Mesenchymal stem cell (in vitro differentiated cells and primary cell): ENCODE data around the gene ALDH1L2.

Experiments
- DNase-seq: peaks from one replicate; pipeline ENCODE4 v3.0.0-alpha.2; 2013
- H2AFZ ChIP-seq: one replicate; pipeline ENCODE4 v1.6.1; 2013; ENCODE audit warnings: low read depth, mild to moderate bottlenecking, control low read depth, inconsistent platforms, low read length, moderate library complexity
- H2AK5ac ChIP-seq: 2 replicates; pipeline ENCODE4 v1.6.1; 2013; ENCODE audit warnings: low read length, moderate library complexity, mild to moderate bottlenecking, inconsistent platforms; ENCODE audit not compliant: severe bottlenecking
- H2BK120ac ChIP-seq: one replicate; pipeline ENCODE4 v1.6.1; 2013; ENCODE audit warnings: low read depth, mild to moderate bottlenecking, inconsistent platforms, low read length, moderate library complexity
- H2BK12ac ChIP-seq, 2 experiments: one replicate each; pipeline ENCODE4 v1.6.1; 2013; ENCODE audit warnings: inconsistent platforms in 2 of 2, low read length in 2 of 2, mild to moderate bottlenecking in 2 of 2, moderate library complexity in 2 of 2, control low read depth in 1 of 2
- H2BK15ac ChIP-seq: one replicate; pipeline ENCODE4 v1.6.1; 2013; ENCODE audit warnings: mild to moderate bottlenecking, low read depth, inconsistent platforms; ENCODE audit not compliant: poor library complexity, severe bottlenecking
- H2BK5ac ChIP-seq: 2 replicates; pipeline ENCODE4 v1.6.1; 2013; ENCODE audit warnings: low read depth, mild to moderate bottlenecking, low read length, control low read depth, inconsistent platforms; ENCODE audit not compliant: poor library complexity, severe bottlenecking
- H3K14ac ChIP-seq, 2 experiments: one replicate each; pipeline ENCODE4 v1.6.1; 2013; ENCODE audit warnings: inconsistent platforms in 2 of 2, low read length in 2 of 2, control low read depth in 1 of 2, mild to moderate bottlenecking in 1 of 2, moderate library complexity in 1 of 2
- H3K18ac ChIP-seq, 2 experiments: one replicate each; pipeline ENCODE4 v1.6.1; 2013; ENCODE audit warnings: inconsistent platforms in 2 of 2, low read length in 2 of 2, control low read depth in 1 of 2, low read depth in 1 of 2, mild to moderate bottlenecking in 1 of 2
- H3K23ac ChIP-seq, 2 experiments: one replicate each; pipeline ENCODE4 v1.6.1; 2013; ENCODE audit warnings: inconsistent platforms in 2 of 2, low read length in 2 of 2, mild to moderate bottlenecking in 2 of 2, moderate library complexity in 2 of 2, control low read depth in 1 of 2
- H3K27ac ChIP-seq: 2 replicates; pipeline ENCODE4 v1.5.1; 2013; ENCODE audit warnings: mild to moderate bottlenecking, moderate library complexity, low read length, control low read depth, inconsistent platforms; ENCODE audit not compliant: poor library complexity, severe bottlenecking
- H3K27me3 ChIP-seq, 2 experiments: 2 replicates each; pipeline versions ENCODE4 v1.6.1 to v1.7.0; 2013; ENCODE audit warnings: low read length in 2 of 2, mild to moderate bottlenecking in 2 of 2, moderate library complexity in 2 of 2, control low read depth in 1 of 2, inconsistent platforms in 1 of 2; ENCODE audit not compliant: control insufficient read depth in 1 of 2, insufficient read depth in 1 of 2
- H3K36me3 ChIP-seq, 2 experiments: 2 replicates each; pipeline versions ENCODE4 v1.6.1 to v1.7.0; 2013; ENCODE audit warnings: low read length in 2 of 2, control low read depth in 1 of 2, inconsistent platforms in 1 of 2, low read depth in 1 of 2, mild to moderate bottlenecking in 1 of 2; ENCODE audit not compliant: insufficient read depth in 2 of 2, control insufficient read depth in 1 of 2
- H3K4ac ChIP-seq, 2 experiments: one replicate each; pipeline ENCODE4 v1.6.1; 2013; ENCODE audit warnings: inconsistent platforms in 2 of 2, low read length in 2 of 2, mild to moderate bottlenecking in 2 of 2, moderate library complexity in 2 of 2, control low read depth in 1 of 2, low read depth in 1 of 2
- H3K4me1 ChIP-seq: 2 replicates; pipeline ENCODE4 v1.6.1; 2013; ENCODE audit warnings: low read depth, low read length, control low read depth; ENCODE audit not compliant: control insufficient read depth, insufficient read depth
- H3K4me2 ChIP-seq: 2 replicates; pipeline ENCODE4 v1.6.1; 2013; ENCODE audit warnings: low read length, mild to moderate bottlenecking, inconsistent platforms; ENCODE audit not compliant: poor library complexity, severe bottlenecking
- H3K4me3 ChIP-seq, 2 experiments: 2 replicates each; pipeline versions ENCODE4 v1.5.1 to v1.7.0; 2013; ENCODE audit warnings: low read length in 2 of 2, mild to moderate bottlenecking in 2 of 2, control low read depth in 1 of 2, low read depth in 1 of 2; ENCODE audit not compliant: insufficient read depth in 1 of 2
- H3K79me1 ChIP-seq: replicated peaks from 2 replicates; pipeline ENCODE4 v1.6.1; 2013; ENCODE audit warnings: mild to moderate bottlenecking, control low read depth, low read length, inconsistent platforms; ENCODE audit not compliant: poor library complexity, severe bottlenecking
- H3K9ac ChIP-seq: 2 replicates; pipeline ENCODE4 v1.7.0; 2013; ENCODE audit warnings: mild to moderate bottlenecking, low read length, moderate library complexity
- H3K9me3 ChIP-seq: 2 replicates; pipeline ENCODE4 v1.7.0; 2013; ENCODE audit warnings: mild to moderate bottlenecking, low read length; ENCODE audit not compliant: control insufficient read depth
- H4K8ac ChIP-seq: one replicate; pipeline ENCODE4 v1.6.1; 2013; ENCODE audit warnings: inconsistent platforms, mild to moderate bottlenecking, low read length, moderate library complexity
- H4K91ac ChIP-seq: one replicate; pipeline ENCODE4 v1.6.1; 2013; ENCODE audit warnings: mild to moderate bottlenecking, low read length, inconsistent platforms
- whole genome bisulfite sequencing: methylation state at CpG from one replicate; pipeline ENCODE4 v1.1.7; 2013; ENCODE audit warnings: mixed read lengths; 5-methylcytosine and 5-hydroxymethylcytosine counted together

ALDH1L2 gene

GRCh38 chr12:105033851-105034250, 50.4 kb downstream of the ALDH1L2 start:
- no peak overlapping the region for H3K14ac ChIP-seq
- no peak overlapping the region for H3K9ac ChIP-seq
- no peaks in the 10 kb centered on the region for H3K27me3 ChIP-seq
- no peak overlapping the region for H2AFZ ChIP-seq
- H3K4ac ChIP-seq, result no peak overlapping the region
- H4K91ac ChIP-seq, result no peak overlapping the region
- H2BK5ac ChIP-seq, result no peak overlapping the region
- H3K4me2 ChIP-seq, result no peak overlapping the region
- H3K9me3 ChIP-seq, result no peaks in the 10 kb centered on the region
- no peak overlapping the region for H2AK5ac ChIP-seq
- no peaks in the 10 kb centered on the region for H3K4me1 ChIP-seq
- H2BK120ac ChIP-seq, result no peak overlapping the region
- no peak overlapping the region for H3K18ac ChIP-seq
- H4K8ac ChIP-seq, result no peak overlapping the region
- no CpG with 5 or more reads among the region's 2 CpGs for WGBS
- H2BK12ac ChIP-seq, result no peak overlapping the region
- no peak for DNase-seq
- no peak overlapping the region for H3K23ac ChIP-seq
- H3K36me3 ChIP-seq, result peaks cover 3 to 71% of the 10 kb centered on the region in 2 experiments
- no peak overlapping the region for H2BK15ac ChIP-seq
- no peak overlapping the region for H3K4me3 ChIP-seq
- no peaks in the 10 kb centered on the region for H3K79me1 ChIP-seq
- H3K27ac ChIP-seq, result no peak overlapping the region

DNA sequence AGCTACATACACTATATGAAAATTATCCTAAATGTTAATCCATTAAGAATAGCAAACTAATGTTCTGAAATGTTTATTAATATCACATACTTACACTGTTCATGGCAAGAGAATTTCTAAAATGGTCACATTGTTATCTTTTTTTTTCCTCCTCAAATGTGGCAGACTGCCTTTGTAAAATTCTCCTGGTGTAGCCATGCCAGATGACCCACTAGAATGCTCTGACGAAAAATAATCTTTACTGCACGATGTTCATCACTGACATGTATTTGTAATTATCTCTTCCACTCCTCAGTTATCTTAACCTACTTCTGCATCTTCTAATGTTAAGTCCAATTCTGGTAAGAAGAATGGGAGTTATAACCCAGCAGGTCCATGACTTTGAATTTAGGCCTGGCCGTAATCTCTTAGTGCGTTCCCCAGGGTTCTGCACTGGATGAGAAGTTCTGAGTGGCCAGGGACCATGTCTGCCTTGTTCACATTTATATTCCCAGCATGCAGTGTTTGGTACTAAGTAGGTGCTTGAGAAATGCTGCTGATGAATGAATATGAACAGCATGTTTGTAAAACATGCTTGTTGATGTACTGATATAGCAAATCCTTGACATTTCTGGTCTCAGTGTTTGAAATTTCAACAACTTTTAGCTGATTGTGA, 51.4 kb downstream of the ALDH1L2 start:
- H3K4me2 ChIP-seq, result no peak overlapping the region
- no peak overlapping the region for H2BK15ac ChIP-seq
- no peaks in the 10 kb centered on the region for H3K79me1 ChIP-seq
- H2BK5ac ChIP-seq, result no peak overlapping the region
- no peak overlapping the region for H4K91ac ChIP-seq
- no peak overlapping the region for H2BK120ac ChIP-seq
- no peaks in the 10 kb centered on the region for H3K27me3 ChIP-seq
- no peak overlapping the region for H3K18ac ChIP-seq
- no peaks in the 10 kb centered on the region for H3K4me1 ChIP-seq
- no peak for DNase-seq
- H2AK5ac ChIP-seq, result no peak overlapping the region
- no peak overlapping the region for H3K14ac ChIP-seq
- no peak overlapping the region for H3K27ac ChIP-seq
- no peak overlapping the region for H4K8ac ChIP-seq
- H3K23ac ChIP-seq, result no peak overlapping the region
- no peak overlapping the region for H3K9ac ChIP-seq
- H3K4ac ChIP-seq, result no peak overlapping the region
- WGBS, result 98% methylated on average over 3 of the region's 4 CpGs
- peaks cover 3 to 70% of the 10 kb centered on the region in 2 experiments for H3K36me3 ChIP-seq
- H2BK12ac ChIP-seq, result no peak overlapping the region
- H3K4me3 ChIP-seq, result no peak overlapping the region
- no peaks in the 10 kb centered on the region for H3K9me3 ChIP-seq
- H2AFZ ChIP-seq, result no peak overlapping the region

GRCh38 chr12:105030820-105031807, 53.1 kb downstream of the ALDH1L2 start:
- no peak overlapping the region for H3K4me2 ChIP-seq
- H2BK12ac ChIP-seq, result no peak overlapping the region
- no peak overlapping the region for H3K14ac ChIP-seq
- H3K4ac ChIP-seq, result no peak overlapping the region
- H3K36me3 ChIP-seq, result peaks cover 3 to 66% of the 10 kb centered on the region in 2 experiments
- H2AFZ ChIP-seq, result no peak overlapping the region
- H3K23ac ChIP-seq, result no peak overlapping the region
- H3K4me1 ChIP-seq, result no peaks in the 10 kb centered on the region
- no peak overlapping the region for H2BK120ac ChIP-seq
- H4K8ac ChIP-seq, result no peak overlapping the region
- H3K27me3 ChIP-seq, result no peaks in the 10 kb centered on the region
- H2BK5ac ChIP-seq, result no peak overlapping the region
- no peak overlapping the region for H2AK5ac ChIP-seq
- no peaks in the 10 kb centered on the region for H3K79me1 ChIP-seq
- no peak overlapping the region for H3K18ac ChIP-seq
- no peak overlapping the region for H3K9ac ChIP-seq
- no peak overlapping the region for H2BK15ac ChIP-seq
- DNase-seq, result no peak
- no peak overlapping the region for H3K27ac ChIP-seq
- H3K9me3 ChIP-seq, result no peaks in the 10 kb centered on the region
- over 99% methylated on average over 7 of the region's 9 CpGs for WGBS
- H3K4me3 ChIP-seq, result no peak overlapping the region
- no peak overlapping the region for H4K91ac ChIP-seq

GRCh38 chr12:105026411-105026810, 57.8 kb downstream of the ALDH1L2 start:
- peak; percentile 3 for DNase-seq
- Histone ChIP-seq H4K8ac (no peak overlapping the region), H3K14ac (no peak overlapping the region), H3K23ac (no peak overlapping the region), H3K4me3 (no peak overlapping the region), H2BK15ac (no peak overlapping the region), H3K4me1 (no peaks in the 10 kb centered on the region), H3K9me3 (no peaks in the 10 kb centered on the region), H2AFZ (no peak overlapping the region), H3K4ac (no peak overlapping the region), H3K4me2 (no peak overlapping the region), H3K36me3 (peaks cover 3 to 69% of the 10 kb centered on the region in 2 experiments), H3K79me1 (no peaks in the 10 kb centered on the region), H3K27ac (no peak overlapping the region), H2BK12ac (no peak overlapping the region), H2BK120ac (no peak overlapping the region), H3K9ac (no peak overlapping the region), H2AK5ac (no peak overlapping the region), H4K91ac (no peak overlapping the region), H3K27me3 (no peaks in the 10 kb centered on the region), H2BK5ac (no peak overlapping the region), H3K18ac (no peak overlapping the region)
- WGBS, result no CpG with 5 or more reads among the region's 4 CpGs
